ENCODE measurements around the gene SNX27.

- TF ChIP-seq, protein P1, sequence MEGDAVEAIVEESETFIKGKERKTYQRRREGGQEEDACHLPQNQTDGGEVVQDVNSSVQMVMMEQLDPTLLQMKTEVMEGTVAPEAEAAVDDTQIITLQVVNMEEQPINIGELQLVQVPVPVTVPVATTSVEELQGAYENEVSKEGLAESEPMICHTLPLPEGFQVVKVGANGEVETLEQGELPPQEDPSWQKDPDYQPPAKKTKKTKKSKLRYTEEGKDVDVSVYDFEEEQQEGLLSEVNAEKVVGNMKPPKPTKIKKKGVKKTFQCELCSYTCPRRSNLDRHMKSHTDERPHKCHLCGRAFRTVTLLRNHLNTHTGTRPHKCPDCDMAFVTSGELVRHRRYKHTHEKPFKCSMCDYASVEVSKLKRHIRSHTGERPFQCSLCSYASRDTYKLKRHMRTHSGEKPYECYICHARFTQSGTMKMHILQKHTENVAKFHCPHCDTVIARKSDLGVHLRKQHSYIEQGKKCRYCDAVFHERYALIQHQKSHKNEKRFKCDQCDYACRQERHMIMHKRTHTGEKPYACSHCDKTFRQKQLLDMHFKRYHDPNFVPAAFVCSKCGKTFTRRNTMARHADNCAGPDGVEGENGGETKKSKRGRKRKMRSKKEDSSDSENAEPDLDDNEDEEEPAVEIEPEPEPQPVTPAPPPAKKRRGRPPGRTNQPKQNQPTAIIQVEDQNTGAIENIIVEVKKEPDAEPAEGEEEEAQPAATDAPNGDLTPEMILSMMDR (IDR thresholded peaks at IDR 0.05): no peak
- no peak for TF ChIP-seq POLR2A (IDR thresholded peaks at IDR 0.05)
Observed at GRCh38 chr1:151680826-151681225, 69.0 kb downstream of the SNX27 start.

Data from right lobe of liver (tissue), 4 donors.